ENCODE measurements around the gene RAB33B.
"Not testable (repeated sequence)": the region's sequence is repeated elsewhere in the genome, so short reads cannot be mapped to it uniquely, and the experiment has no call there.

RAB33B gene

GRCh38 chr4:139464512-139464911 is 10.6 kb downstream of the RAB33B start:
- not testable (repeated sequence) for DNase-seq

DNA sequence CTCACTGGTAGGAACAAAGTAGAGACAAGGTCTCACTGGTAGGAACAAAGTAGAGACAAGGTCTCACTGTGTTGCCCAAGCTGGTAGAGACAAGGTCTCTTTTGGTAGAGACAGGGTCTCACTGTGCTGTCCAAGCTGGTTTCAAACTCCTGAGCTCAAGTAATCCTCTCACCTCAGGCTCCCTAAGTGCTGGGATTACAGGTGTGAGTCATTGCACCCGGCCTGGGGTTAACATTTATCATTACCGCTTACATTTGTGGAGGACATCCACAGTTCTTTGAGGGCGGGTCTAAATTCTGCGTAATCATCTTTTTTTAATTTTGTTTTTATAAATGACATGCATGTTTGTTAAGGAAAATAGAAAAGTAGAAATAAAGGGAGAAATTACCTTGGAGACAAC is 12.0 kb downstream of the RAB33B start:
- no peak for DNase-seq

- DNase-seq: not testable (repeated sequence)
These were observed 14.8 kb downstream of the RAB33B start for GRCh38 chr4:139468756-139469155.

GRCh38 chr4:139469216-139469615 is 15.3 kb downstream of the RAB33B start:
- no peak for DNase-seq

DNA sequence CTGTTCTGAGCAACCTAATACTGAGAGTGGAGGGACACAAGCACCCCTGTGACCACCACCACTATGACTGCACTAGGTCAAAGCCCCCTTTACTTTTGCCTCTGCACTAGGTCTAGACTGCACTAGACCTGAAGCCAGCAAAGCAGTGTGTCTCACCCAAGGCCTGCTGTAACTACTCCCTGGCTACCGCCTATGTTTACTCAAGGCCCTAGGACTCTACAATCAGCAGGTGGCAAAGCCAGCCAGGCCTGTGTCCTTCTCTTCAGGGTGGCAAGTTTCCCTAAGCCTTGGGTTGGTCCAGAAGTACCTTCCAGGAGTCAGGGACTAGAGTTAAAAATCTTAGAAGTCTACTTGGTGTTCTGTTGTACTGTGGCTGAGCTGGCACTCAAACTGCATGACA is 15.9 kb downstream of the RAB33B start:
- DNase-seq: no peak

GRCh38 chr4:139470295-139470694 is 16.4 kb downstream of the RAB33B start:
- no peak for DNase-seq

DNA sequence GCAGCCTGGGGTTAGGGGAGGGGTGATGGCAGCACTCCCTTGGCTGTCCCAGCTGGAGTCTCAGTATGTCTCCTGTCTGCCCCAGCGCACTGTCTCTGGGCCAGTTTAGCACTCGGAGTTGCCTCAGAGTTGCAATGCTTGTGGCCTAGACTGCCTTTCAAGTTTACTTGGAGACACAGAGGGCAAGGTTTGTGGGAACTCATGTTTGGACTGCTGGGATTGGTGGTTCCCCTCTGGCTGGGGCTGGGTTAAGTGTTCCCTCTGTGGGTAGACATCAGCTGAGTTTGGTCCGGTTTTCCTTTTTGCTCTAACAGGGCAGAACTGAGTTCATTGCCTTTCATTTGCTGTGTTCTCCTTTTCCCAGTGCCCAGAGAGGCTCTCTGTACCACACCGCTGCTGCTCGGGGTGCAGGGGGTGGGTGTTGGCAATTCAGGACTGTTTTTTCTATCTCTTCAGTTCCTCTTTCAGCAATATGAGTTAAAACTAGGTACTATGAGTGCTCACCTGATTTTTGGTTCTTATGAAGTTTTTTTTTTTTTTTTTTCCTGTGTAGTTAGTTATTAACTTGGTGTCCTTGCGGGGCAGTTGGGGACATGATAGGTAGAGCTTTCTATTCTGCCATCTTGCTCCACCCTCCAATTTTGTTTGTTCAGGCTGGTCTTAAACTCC is 17.2 kb downstream of the RAB33B start:
- DNase-seq: no peak

- DNase-seq: no peak
These were observed 18.9 kb downstream of the RAB33B start for GRCh38 chr4:139472852-139473251.

DNA sequence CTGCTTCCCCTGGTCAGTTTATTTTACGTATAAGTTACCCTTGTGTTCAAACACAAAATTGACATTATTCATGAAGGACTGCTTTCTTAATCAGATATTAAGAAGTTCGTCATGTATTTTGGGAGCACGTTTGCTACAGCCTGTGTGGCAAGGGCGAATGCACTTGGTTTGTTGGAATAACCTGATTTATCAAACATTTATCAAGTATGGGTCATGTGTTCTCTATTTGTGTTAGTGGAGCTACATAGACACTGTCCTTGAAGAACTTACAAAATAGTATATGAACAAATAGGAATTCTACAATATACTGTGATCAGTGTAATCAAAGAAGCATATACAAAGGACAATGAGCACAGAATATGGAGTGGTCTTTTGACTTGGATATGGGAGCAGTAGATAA is 22.4 kb downstream of the RAB33B start:
- DNase-seq: no peak

DNA sequence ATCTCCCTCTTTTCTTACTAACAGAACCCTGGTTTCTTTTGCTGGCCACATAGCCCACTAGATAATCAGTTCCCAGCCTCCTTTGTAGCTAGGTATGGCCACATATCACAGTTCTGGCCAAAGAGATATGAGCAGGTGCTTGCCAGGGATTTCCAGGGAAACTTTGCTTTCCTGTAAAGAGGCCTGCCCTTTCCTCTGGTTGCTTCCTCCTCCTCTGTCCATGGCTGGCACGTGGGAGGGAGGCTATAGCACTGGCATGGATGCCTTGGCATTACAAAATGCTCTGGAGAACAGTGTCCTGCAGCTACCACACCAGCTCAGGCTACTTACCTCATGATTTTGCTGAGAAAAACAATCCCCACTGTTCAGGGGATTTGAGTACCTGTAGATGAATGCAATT is 27.5 kb downstream of the RAB33B start:
- no peak for DNase-seq

GRCh38 chr4:139483000-139483399 is 29.1 kb downstream of the RAB33B start:
- DNase-seq: no peak

DNA sequence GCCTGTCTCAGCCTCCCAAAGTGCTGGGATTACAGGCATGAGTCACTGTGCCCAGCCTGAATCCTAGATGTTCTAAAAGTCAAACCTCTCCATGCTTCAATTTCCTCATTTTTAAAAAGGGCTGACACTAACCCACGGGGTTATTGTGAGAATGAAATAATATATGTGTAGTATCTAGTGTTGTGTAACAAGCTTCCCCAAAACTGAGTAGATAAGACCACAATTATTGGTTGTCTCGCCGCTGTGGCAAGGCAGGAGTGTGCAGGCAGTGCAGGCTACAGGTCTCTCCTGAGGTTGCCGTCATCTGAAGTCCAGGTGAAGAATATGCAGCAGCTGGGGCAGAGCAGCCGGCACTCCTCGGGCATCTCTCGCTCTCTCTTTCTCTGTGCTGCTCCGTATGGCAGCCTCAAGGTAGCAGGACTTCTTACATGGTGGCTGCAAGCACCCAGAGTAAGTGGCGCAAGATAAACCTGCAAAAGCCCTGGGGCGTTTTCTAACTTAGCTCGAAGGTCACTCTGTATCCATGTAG is 30.9 kb downstream of the RAB33B start:
- no peak for DNase-seq

GRCh38 chr4:139488442-139488841 is 34.5 kb downstream of the RAB33B start:
- DNase-seq: no peak

GRCh38 chr4:139489638-139490037 is 35.7 kb downstream of the RAB33B start:
- no peak for DNase-seq

DNA sequence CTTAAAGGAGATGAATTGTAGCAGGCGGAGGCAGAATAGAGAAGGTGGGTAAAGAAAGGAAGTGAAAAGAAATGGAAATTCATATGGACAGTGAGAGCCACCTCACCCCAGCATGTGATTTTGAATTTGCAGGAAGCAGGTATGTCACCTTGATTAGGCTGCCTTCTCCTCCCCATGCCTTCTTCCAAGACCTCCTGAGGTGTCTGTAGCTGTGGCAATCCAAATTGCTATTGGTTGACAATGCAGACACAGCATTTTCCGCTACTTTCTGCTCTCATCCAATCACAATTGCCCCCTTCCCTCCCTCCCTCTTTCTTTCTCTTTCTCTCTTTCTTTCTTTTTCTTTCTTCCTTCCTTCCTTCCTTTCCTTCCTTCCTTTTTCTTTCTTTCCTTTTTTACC is 38.5 kb downstream of the RAB33B start:
- DNase-seq: no peak

DNA sequence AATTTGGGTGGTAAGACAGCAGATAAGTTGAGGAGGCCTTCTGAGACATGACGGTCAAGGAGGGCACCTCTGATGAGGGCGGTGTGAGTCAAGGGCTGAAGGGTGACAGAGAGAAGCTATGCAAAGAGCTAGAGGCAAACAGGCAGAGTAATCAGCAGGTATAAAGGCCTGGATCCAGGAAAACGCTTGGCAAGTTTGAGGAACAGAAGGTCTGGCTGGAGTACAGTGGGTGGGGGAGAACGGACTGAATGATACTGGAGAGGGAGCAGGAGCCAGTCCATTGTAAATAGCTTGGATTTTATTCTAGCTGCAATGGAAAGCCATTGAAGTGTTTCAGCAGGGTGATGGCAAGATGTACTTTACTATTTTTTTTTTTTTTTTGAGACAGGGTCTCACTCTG is 39.3 kb downstream of the RAB33B start:
- DNase-seq: no peak

DNA sequence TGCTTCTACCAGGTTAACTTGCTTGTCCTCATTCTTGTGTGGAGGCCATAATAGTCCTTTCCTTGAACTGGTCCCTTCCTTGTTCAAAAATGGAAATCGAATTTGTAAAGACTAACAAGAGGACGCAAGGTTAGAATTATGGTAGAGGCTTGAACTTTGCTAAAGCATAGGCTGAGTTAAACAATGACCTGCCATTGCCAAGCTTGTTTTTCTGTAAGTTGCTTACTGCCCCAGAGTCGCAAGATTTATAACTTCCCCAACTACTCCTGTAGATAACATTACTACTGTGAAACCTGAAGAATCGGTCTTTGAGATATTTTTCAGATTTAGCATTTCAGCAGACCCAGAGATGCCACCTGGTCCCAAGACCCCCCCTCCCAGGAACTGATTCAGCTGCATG is 45.3 kb downstream of the RAB33B start:
- no peak for DNase-seq

DNA sequence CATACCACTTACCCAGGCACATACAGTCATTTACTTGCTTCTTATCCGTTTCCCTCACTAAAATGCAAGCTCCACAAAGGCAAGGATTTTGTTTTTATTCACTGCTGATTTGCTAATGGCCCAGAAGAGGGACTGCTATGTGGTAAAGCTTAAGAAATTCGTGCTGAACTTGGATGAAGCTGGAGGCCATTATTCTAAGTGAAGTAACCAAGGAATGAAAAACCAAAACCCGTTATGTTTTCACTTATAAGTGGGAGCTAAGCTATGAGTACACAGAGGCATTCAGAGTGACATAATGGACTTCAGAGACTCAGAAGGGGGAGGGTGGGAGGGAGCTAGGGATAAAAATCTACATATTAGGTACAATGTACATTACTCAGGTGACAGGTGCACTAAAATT is 47.2 kb downstream of the RAB33B start:
- no peak for DNase-seq

DNA sequence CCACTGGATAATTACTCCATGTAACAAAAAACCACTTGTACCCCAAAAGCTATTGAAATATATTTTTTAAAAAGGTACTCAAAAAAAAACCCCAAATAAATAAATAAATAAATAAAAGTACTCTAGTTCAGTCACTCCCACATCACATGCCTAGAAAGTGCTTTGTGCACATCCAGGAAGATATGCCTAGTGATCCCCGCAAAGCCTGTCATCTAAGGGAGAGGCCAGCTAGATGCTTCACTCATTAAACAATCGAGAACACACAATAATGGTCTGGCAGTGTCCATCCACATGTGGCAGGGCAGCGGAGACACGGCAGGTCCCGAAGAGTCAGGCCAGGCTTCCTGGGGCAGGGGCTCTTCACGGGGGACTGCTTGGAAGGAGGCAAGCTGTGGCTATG is 47.6 kb downstream of the RAB33B start:
- no peak for DNase-seq

- DNase-seq: no peak
These were observed 48.3 kb downstream of the RAB33B start for GRCh38 chr4:139501927-139502899.

GRCh38 chr4:139503622-139504166 is 49.8 kb downstream of the RAB33B start:
- DNase-seq: no peak

DNA sequence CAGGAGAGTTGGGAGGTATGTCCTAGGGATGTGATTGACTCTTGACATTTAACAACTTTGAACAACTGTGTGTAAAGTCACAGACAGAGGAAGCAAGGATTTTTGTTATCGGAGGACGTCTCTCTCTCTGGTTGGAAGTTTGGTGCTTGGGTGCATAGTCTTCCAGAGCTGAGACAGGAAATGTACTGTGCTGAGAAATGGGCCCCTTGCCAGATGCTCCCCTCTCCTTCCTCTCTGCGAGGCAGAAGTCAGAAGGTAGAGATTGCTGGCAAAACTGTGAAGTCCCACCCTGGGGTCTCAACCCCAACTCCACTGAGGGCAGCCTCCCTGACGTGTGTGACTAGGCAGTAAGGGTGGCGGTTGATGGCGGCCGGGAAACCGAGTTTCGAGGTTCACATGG is 52.9 kb downstream of the RAB33B start:
- no peak for DNase-seq

DNA sequence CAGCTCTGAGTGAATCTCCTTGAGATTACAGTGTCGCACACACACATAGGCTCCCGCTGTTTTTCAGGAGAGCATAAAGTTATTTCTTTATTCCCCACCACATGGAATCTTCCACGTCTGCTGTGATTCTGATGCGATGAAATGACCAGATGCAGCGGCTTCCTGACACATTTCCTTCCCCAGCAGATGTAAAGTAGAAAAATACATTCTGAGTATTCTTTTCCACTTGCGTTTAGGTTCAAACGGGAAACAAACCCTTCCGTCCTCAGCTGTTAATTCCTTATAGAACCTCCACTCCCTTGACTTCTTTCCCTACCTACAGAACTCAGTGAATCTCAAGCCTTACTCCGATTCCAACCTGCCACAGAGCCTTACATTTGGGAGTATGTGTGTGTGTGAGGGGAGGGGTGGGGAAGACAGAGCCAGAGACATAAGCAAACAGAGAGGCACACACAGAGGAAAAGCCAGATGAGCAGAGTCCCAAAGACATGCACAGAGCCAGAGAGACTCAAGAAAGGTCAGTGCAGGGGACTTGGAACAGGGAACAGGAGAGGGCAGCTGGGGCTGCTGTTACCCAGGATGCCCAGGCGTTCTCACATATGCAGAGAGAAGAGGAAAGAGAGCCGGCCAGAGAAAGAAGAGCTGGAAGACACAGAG is 54.8 kb downstream of the RAB33B start:
- DNase-seq: no peak

All from T-helper 2 cell (primary cell).